K562 (cell line): ENCODE results near the gene STX2. TPM values are rescaled to one million over a fixed set of nuclear protein-coding genes. Genes with fewer than 3 reads are reported as not detected.

Experiments
- BRD4 ChIP-seq: fragments of 200-600 bp; sonication (generic); IDR thresholded peaks from 2 replicates; pipeline ENCODE4 v1.6.1; 2017; ENCODE audit warnings: inconsistent platforms
- CBX3 ChIP-seq, 2 experiments: IDR thresholded peaks; 1 replicate in 1 of 2; 2 replicates in 1 of 2; pipeline ENCODE4 v1.6.1; 2012; ENCODE audit warnings: inconsistent platforms in 2 of 2, low read length in 2 of 2, borderline replicate concordance in 1 of 2, control low read depth in 1 of 2
- CTBP1 ChIP-seq: fragments of 450-650 bp; IDR thresholded peaks from 2 replicates; pipeline ENCODE4 v1.6.1; 2016; ENCODE audit warnings: borderline replicate concordance
- HCFC1 ChIP-seq: IDR thresholded peaks from 2 replicates; pipeline ENCODE4 v1.6.1; 2012; ENCODE audit warnings: low read depth, low read length, improper control_type of control experiment
- HNRNPK ChIP-seq: fragments of 200-400 bp; formaldehyde crosslinking; IDR thresholded peaks from one replicate; pipeline ENCODE4 v1.6.1; 2018; ENCODE audit warnings: mild to moderate bottlenecking, low read depth, low read length; ENCODE audit not compliant: poor library complexity, severe bottlenecking
- MAFK ChIP-seq: IDR thresholded peaks from 2 replicates; pipeline ENCODE4 v1.6.1; 2011; ENCODE audit warnings: low read length, improper control_type of control experiment
- NFYB ChIP-seq: IDR thresholded peaks from 2 replicates; pipeline ENCODE4 v1.6.1; 2011; ENCODE audit warnings: mild to moderate bottlenecking, moderate library complexity; ENCODE audit not compliant: insufficient read length; ENCODE audit errors: extremely low read depth
- SIN3A ChIP-seq, 2 experiments: fragments of 150-350 bp in 1 of 2; IDR thresholded peaks; 2 replicates each; pipeline ENCODE4 v1.6.1; 2011 to 2016; ENCODE audit warnings: borderline replicate concordance in 2 of 2, low read depth in 2 of 2, low read length in 2 of 2, mild to moderate bottlenecking in 2 of 2, moderate library complexity in 2 of 2; ENCODE audit not compliant: control insufficient read depth in 1 of 2
- SMAD4 ChIP-seq: fragments of 250-450 bp; sonication (Bioruptor Pico); conservative IDR thresholded peaks from 2 replicates; pipeline ENCODE4 v1.8.0; 2021; ENCODE audit warnings: inconsistent platforms, mild to moderate bottlenecking, moderate library complexity
- SPI1 ChIP-seq: IDR thresholded peaks from 2 replicates; pipeline ENCODE4 v1.6.1; 2011; ENCODE audit warnings: low read depth, low read length, control low read depth, borderline replicate concordance
- TBL1XR1 ChIP-seq, 2 experiments: IDR thresholded peaks; 2 replicates each; pipeline ENCODE4 v1.6.1; 2012; ENCODE audit warnings: improper control_type of control experiment in 2 of 2, low read length in 2 of 2, mild to moderate bottlenecking in 1 of 2
- TFAM ChIP-seq: fragments of 250-450 bp; sonication (Bioruptor Pico); conservative IDR thresholded peaks from 2 replicates; pipeline ENCODE4 v1.5.0; 2021; ENCODE audit warnings: mild to moderate bottlenecking, moderate library complexity
- ZFP36 ChIP-seq: fragments of 150-350 bp; IDR thresholded peaks from 2 replicates; pipeline ENCODE4 v1.6.1; 2018; ENCODE audit warnings: low read length, low read depth; ENCODE audit not compliant: partially characterized antibody
- polyA plus RNA-seq, 8 experiments: library from polyadenylated mRNA; depleted of rRNA in 4 of 8; stranded (reverse) in 5 of 8; unstranded in 3 of 8; fragments of >200 nt; fragmentation: Nextera tagmentation in 2 of 8; fragmentation: Illumina TruSeq in 1 of 8; extraction: Ambion mirVana in 2 of 8; extraction: Trizol in 1 of 8; gene quantifications; 2 replicates each; pipeline versions ENCODE4 v1.2.1 to v1.2.3, GENCODE V29; 2011 to 2014; ENCODE audit warnings: inconsistent platforms in 1 of 8, missing spikeins in 1 of 8
- total RNA-seq, 7 experiments: library from RNA; depleted of rRNA in 6 of 7; stranded (reverse); fragments of >200 nt in 6 of 7; fragmentation: Illumina TruSeq in 2 of 7; extraction: Trizol in 2 of 7; gene quantifications; 2 replicates each; pipeline versions ENCODE4 v1.2.1 to v1.2.3, GENCODE V29; 2011 to 2021; ENCODE audit warnings: low replicate concordance in 1 of 7
- TF ChIP-seq, protein P1 (sequence below): fragments of 250-450 bp; sonication (Bioruptor Pico); IDR thresholded peaks from 2 replicates; pipeline ENCODE4 v1.5.0; 2020; ENCODE audit warnings: mild to moderate bottlenecking, borderline replicate concordance
- TF ChIP-seq, protein P2 (sequence below): fragments of 250-450 bp; sonication (Bioruptor Pico); IDR thresholded peaks from 2 replicates; pipeline ENCODE4 v1.8.0; 2022; ENCODE audit warnings: moderate library complexity, mild to moderate bottlenecking, inconsistent platforms
- TF ChIP-seq, protein P3 (sequence below): fragments of 450-650 bp; formaldehyde crosslinking; IDR thresholded peaks from 2 replicates; pipeline ENCODE4 v1.4.0; 2020; ENCODE audit warnings: mild to moderate bottlenecking, mixed read lengths
- TF ChIP-seq, protein P4 (sequence below): fragments of 450-650 bp; formaldehyde crosslinking; IDR thresholded peaks from 2 replicates; pipeline ENCODE4 v1.4.0; 2020; ENCODE audit warnings: mild to moderate bottlenecking, moderate library complexity
- TF ChIP-seq, protein P5 (sequence below), 2 experiments: fragments of 450-650 bp in 1 of 2; sonication (generic) in 1 of 2; formaldehyde crosslinking in 1 of 2; IDR thresholded peaks in 1 of 2; conservative IDR thresholded peaks in 1 of 2; 2 replicates each; pipeline versions ENCODE4 v1.6.1 to v1.8.1; 2016 to 2023; ENCODE audit warnings: mild to moderate bottlenecking in 2 of 2, moderate library complexity in 2 of 2, inconsistent platforms in 1 of 2, missing genetic modification reagents in 1 of 2

STX2 gene
- total and polyA plus RNA-seq, 9 of the 15 experiments (the other 6 are each of a cell fraction or from before 2014, with no cell fraction given): 22.2 to 54.6 (median 30.8) TPM

DNA sequence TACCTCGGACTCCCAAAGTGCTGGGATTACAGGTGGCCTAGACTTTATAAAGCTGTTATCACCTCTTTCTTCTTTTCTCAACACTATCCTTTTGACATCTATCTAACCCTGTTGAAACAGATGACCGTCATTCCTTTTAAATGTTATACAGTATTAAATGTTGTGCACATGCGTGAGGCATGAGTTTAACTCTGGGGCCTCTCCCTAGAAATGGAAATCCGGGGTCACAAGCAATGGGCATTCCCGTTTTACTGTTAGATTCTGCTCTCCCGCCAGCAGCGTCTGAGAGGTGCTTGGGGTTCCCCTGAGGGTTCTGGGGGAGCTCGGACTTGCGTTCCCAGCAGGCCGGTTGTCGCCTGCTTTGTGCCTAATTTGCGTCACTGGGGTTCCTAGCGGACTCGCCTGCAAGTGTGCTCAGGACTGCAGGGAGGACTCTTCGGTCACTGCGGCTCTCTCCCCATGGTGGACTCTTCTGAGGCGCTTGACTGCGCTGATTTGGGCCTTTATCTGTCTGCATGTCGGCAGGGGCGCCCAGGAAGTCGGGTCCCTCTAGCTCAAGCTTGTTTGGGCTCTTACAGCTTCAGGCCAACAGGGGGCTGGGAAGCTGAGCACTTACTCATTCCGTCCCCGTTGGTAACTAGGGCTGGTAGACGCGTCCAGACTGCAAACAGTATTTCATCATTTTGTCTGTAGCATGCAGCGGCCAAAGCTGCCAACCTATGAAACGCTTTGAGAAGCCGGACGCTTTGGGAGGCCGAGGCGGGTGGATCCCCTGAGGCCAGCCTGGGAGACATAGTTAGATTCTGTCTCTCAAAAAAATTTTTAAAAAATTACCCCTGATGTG is 31.6 kb upstream of the STX2 start (continued):
- TF ChIP-seq SPI1: 0 out of 2 replicates have a peak, but pooled peaks have one; percentile 25
- TF ChIP-seq TFAM: no peak
- TF ChIP-seq SMAD4 (CRISPR knock-in tag): peak; percentile 94
- TF ChIP-seq, protein P1, sequence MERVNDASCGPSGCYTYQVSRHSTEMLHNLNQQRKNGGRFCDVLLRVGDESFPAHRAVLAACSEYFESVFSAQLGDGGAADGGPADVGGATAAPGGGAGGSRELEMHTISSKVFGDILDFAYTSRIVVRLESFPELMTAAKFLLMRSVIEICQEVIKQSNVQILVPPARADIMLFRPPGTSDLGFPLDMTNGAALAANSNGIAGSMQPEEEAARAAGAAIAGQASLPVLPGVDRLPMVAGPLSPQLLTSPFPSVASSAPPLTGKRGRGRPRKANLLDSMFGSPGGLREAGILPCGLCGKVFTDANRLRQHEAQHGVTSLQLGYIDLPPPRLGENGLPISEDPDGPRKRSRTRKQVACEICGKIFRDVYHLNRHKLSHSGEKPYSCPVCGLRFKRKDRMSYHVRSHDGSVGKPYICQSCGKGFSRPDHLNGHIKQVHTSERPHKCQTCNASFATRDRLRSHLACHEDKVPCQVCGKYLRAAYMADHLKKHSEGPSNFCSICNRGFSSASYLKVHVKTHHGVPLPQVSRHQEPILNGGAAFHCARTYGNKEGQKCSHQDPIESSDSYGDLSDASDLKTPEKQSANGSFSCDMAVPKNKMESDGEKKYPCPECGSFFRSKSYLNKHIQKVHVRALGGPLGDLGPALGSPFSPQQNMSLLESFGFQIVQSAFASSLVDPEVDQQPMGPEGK: no peak
- peak; percentile 46 for TF ChIP-seq HCFC1
- TF ChIP-seq, protein P2, sequence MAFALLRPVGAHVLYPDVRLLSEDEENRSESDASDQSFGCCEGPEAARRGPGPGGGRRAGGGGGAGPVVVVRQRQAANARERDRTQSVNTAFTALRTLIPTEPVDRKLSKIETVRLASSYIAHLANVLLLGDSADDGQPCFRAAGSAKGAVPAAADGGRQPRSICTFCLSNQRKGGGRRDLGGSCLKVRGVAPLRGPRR (CRISPR knock-in tag): no peak
- TF ChIP-seq, protein P3, sequence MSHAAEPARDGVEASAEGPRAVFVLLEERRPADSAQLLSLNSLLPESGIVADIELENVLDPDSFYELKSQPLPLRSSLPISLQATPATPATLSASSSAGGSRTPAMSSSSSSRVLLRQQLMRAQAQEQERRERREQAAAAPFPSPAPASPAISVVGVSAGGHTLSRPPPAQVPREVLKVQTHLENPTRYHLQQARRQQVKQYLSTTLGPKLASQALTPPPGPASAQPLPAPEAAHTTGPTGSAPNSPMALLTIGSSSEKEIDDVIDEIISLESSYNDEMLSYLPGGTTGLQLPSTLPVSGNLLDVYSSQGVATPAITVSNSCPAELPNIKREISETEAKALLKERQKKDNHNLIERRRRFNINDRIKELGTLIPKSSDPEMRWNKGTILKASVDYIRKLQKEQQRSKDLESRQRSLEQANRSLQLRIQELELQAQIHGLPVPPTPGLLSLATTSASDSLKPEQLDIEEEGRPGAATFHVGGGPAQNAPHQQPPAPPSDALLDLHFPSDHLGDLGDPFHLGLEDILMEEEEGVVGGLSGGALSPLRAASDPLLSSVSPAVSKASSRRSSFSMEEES (CRISPR knock-in tag): no peak
- TF ChIP-seq ZFP36: peak; percentile 15
- TF ChIP-seq, protein P4, sequence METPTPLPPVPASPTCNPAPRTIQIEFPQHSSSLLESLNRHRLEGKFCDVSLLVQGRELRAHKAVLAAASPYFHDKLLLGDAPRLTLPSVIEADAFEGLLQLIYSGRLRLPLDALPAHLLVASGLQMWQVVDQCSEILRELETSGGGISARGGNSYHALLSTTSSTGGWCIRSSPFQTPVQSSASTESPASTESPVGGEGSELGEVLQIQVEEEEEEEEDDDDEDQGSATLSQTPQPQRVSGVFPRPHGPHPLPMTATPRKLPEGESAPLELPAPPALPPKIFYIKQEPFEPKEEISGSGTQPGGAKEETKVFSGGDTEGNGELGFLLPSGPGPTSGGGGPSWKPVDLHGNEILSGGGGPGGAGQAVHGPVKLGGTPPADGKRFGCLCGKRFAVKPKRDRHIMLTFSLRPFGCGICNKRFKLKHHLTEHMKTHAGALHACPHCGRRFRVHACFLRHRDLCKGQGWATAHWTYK (CRISPR knock-in tag): no peak; the same call in 1 of the 2 replicates
- no peak for TF ChIP-seq NFYB
- TF ChIP-seq HNRNPK: no peak
- TF ChIP-seq, protein P5, sequence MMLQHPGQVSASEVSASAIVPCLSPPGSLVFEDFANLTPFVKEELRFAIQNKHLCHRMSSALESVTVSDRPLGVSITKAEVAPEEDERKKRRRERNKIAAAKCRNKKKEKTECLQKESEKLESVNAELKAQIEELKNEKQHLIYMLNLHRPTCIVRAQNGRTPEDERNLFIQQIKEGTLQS (IDR thresholded peaks at IDR 0.05): peak; percentile 95
- TF ChIP-seq, protein P5 (CRISPR knock-in tag; conservative IDR thresholded peaks at IDR 0.05): peak; percentile 52; the same call in 1 of the 2 replicates
- peak; percentile 12 to 61; a peak in 1 of 4 replicates for TF ChIP-seq TBL1XR1 (IDR thresholded peaks at IDR 0.05; ENCODE audit: low read length in 2 of 2)
- peak in 1 of 2 experiments; percentile 46; a peak in 1 of 3 replicates for TF ChIP-seq CBX3 (IDR thresholded peaks at IDR 0.05; ENCODE audit: borderline replicate concordance in 1 of 2, low read length in 2 of 2)
- 0 out of 2 replicates have a peak, but pooled peaks have one; percentile 21 for TF ChIP-seq MAFK
- TF ChIP-seq CTBP1: peak; percentile 12; the same call in 1 of the 2 replicates
- TF ChIP-seq BRD4: peak; percentile 79
- peak in 1 of 2 experiments; percentile 46; a peak in 1 of 4 replicates for TF ChIP-seq SIN3A (IDR thresholded peaks at IDR 0.05; ENCODE audit: borderline replicate concordance in 2 of 2, control insufficient read depth in 1 of 2, low read depth in 2 of 2, low read length in 2 of 2)
